Measurements from ENCODE around the gene TTC3.

DNA sequence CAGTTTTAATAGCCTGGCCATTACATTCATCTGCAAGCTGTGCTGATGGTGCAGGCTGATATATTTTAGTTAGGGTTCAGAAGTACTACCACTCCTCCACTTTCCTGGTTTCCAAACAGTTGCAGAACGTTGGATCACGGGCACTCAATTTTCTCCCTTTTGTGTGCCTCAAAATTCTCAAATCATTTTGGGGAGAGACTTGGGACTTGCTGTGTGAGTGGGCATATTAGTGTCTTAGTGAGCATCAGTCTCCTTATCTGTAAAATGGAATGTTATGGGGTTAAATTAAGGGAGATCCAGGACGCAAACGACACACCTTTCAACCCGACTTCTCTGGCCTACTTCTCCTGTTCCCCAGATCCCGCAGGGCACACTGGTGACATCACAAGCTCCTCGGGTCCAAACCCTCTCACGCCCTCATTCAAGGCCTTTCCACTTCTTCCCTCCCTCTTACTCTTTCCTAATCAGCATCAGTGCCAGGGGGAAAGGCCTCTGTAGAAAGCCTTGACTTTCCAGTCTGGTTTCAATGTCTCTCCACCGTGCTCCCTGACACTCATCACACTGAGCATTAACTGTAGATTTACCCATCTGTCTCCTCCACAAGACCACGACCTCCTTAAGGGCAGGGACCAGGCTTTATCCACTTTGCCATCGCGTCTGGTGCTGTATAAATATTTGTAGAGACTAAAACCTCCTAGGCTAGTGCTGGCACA is 1.3 kb upstream of the TTC3 start:
- no peak for TF ChIP-seq EZH2phosphoT487 (IDR thresholded peaks at IDR 0.05; ENCODE audit: borderline replicate concordance, low read depth, low read length)
- TF ChIP-seq, protein P1, sequence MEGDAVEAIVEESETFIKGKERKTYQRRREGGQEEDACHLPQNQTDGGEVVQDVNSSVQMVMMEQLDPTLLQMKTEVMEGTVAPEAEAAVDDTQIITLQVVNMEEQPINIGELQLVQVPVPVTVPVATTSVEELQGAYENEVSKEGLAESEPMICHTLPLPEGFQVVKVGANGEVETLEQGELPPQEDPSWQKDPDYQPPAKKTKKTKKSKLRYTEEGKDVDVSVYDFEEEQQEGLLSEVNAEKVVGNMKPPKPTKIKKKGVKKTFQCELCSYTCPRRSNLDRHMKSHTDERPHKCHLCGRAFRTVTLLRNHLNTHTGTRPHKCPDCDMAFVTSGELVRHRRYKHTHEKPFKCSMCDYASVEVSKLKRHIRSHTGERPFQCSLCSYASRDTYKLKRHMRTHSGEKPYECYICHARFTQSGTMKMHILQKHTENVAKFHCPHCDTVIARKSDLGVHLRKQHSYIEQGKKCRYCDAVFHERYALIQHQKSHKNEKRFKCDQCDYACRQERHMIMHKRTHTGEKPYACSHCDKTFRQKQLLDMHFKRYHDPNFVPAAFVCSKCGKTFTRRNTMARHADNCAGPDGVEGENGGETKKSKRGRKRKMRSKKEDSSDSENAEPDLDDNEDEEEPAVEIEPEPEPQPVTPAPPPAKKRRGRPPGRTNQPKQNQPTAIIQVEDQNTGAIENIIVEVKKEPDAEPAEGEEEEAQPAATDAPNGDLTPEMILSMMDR (conservative IDR thresholded peaks at IDR 0.05; ENCODE audit: low read length): no peak
